NOMO-1 (cell line): Measurements from ENCODE around the gene NCAPD3.

Experiments used
- DNase-seq, 2 experiments: peaks; one replicate each; lab custom pipeline; 2025; ENCODE audit not compliant: unreplicated experiment in 2 of 2; lab: John Stamatoyannopoulos, UW

The NCAPD3 gene

GRCh38 chr11:134252346-134253187 is 28.8 kb upstream of the NCAPD3 start:
- peak; percentile 42 to 54 for DNase-seq

- DNase-seq = no peak
These were observed 26.9 kb upstream of the NCAPD3 start for GRCh38 chr11:134250675-134251074.

GRCh38 chr11:134250246-134250645 is 26.5 kb upstream of the NCAPD3 start:
- peak; percentile 10 to 20 for DNase-seq

GRCh38 chr11:134248910-134249480 is 25.2 kb upstream of the NCAPD3 start:
- DNase-seq = no peak

- no peak for DNase-seq
These were observed 22.9 kb upstream of the NCAPD3 start for GRCh38 chr11:134246678-134247077.

- no peak for DNase-seq
These were observed 22.3 kb upstream of the NCAPD3 start for GRCh38 chr11:134246100-134246499.

- DNase-seq = no peak
These were observed 21.7 kb upstream of the NCAPD3 start for GRCh38 chr11:134245434-134245833.

- no peak for DNase-seq
These were observed 20.8 kb upstream of the NCAPD3 start for GRCh38 chr11:134244593-134244992.

GRCh38 chr11:134243913-134244312 is 20.1 kb upstream of the NCAPD3 start:
- no peak for DNase-seq

- DNase-seq = no peak
These were observed 18.6 kb upstream of the NCAPD3 start for GRCh38 chr11:134242376-134242775.

GRCh38 chr11:134240592-134240991 is 16.8 kb upstream of the NCAPD3 start:
- DNase-seq = no peak

- DNase-seq = no peak
These were observed 15.2 kb upstream of the NCAPD3 start for GRCh38 chr11:134238956-134239355.

- no peak for DNase-seq
These were observed 13.8 kb upstream of the NCAPD3 start for GRCh38 chr11:134237557-134237922.

GRCh38 chr11:134236834-134237556 is 13.2 kb upstream of the NCAPD3 start:
- DNase-seq = no peak

GRCh38 chr11:134235399-134235798 is 11.6 kb upstream of the NCAPD3 start:
- no peak for DNase-seq

GRCh38 chr11:134233729-134234179 is 10.0 kb upstream of the NCAPD3 start:
- no peak for DNase-seq

GRCh38 chr11:134231958-134232659 is 8.3 kb upstream of the NCAPD3 start:
- DNase-seq = peak in 1 of 2 experiments; percentile 61

GRCh38 chr11:134230339-134230738 is 6.6 kb upstream of the NCAPD3 start:
- DNase-seq = no peak

- DNase-seq = no peak
These were observed 5.5 kb upstream of the NCAPD3 start for GRCh38 chr11:134229126-134229790.

GRCh38 chr11:134228625-134229024 is 4.9 kb upstream of the NCAPD3 start:
- DNase-seq = no peak
